H1 (cell line): Measurements from ENCODE around the gene MITF. TPM values are rescaled to one million over a fixed set of nuclear protein-coding genes. Genes with fewer than 3 reads are reported as not detected.

ENCODE experiments used
- CTCF ChIA-PET: fragments of 300-600 bp; sonication (Branson Sonifier 250); formaldehyde crosslinking; loops from one replicate; lab custom pipeline; 2021; ENCODE audit not compliant: partially characterized antibody; lab: Charles Lee
- POLR2A ChIA-PET: fragments of 300-600 bp; sonication (Branson Sonifier 250); formaldehyde crosslinking; loops from one replicate; lab custom pipeline; 2021; ENCODE audit warnings: inconsistent platforms; ENCODE audit not compliant: partially characterized antibody; lab: Charles Lee
- DNase-seq, 2 experiments: peaks; one replicate each; pipeline versions ENCODE4 v3.0.0 to v3.0.0-alpha.2; 2010 to 2022; ENCODE audit warnings: low spot score in 2 of 2, low read depth in 1 of 2, mixed read lengths in 1 of 2
- FAIRE-seq: peaks from 2 replicates; lab custom pipeline; 2011; peaks lifted over from hg19 to GRCh38; lab: Jason Lieb, UNC
- H2AFZ ChIP-seq: 2 replicates; pipeline ENCODE4 v1.8.1; 2012; ENCODE audit warnings: low read length, inconsistent platforms
- H2AK5ac ChIP-seq: 2 replicates; pipeline ENCODE4 v1.6.1; 2013; ENCODE audit warnings: low read depth, low read length
- H2BK120ac ChIP-seq: replicated peaks from 2 replicates; pipeline ENCODE3; 2013; ENCODE audit warnings: low read depth, low read length, inconsistent platforms
- H2BK12ac ChIP-seq: 2 replicates; pipeline ENCODE4 v1.6.1; 2013; ENCODE audit warnings: low read depth, low read length
- H2BK15ac ChIP-seq: 2 replicates; pipeline ENCODE4 v1.6.1; 2013; ENCODE audit warnings: low read length
- H2BK20ac ChIP-seq: 2 replicates; pipeline ENCODE4 v1.6.1; 2013; ENCODE audit warnings: low read length
- H2BK5ac ChIP-seq: 2 replicates; pipeline ENCODE4 v1.6.1; 2013; ENCODE audit warnings: low read depth, low read length
- H3K14ac ChIP-seq: 2 replicates; pipeline ENCODE4 v1.6.1; 2013; ENCODE audit warnings: inconsistent platforms; ENCODE audit not compliant: insufficient read length
- H3K18ac ChIP-seq: 2 replicates; pipeline ENCODE4 v1.6.1; 2013; ENCODE audit warnings: low read length; ENCODE audit errors: extremely low read depth
- H3K23ac ChIP-seq: 2 replicates; pipeline ENCODE4 v1.6.1; 2013; ENCODE audit warnings: inconsistent platforms; ENCODE audit not compliant: insufficient read length
- H3K23me2 ChIP-seq: 2 replicates; pipeline ENCODE4 v1.6.1; 2013; ENCODE audit warnings: low read depth, low read length
- H3K27ac ChIP-seq: 2 replicates; pipeline ENCODE4 v1.6.1; 2011; ENCODE audit warnings: low read depth, low read length, inconsistent platforms
- H3K27me3 ChIP-seq, 4 experiments: replicated peaks in 1 of 4; 1 replicate in 1 of 4; 2 replicates in 3 of 4; pipeline versions ENCODE4 v1.6.1 to v1.8.1; 2011 to 2013; ENCODE audit warnings: low read length in 3 of 4, mild to moderate bottlenecking in 3 of 4, inconsistent platforms in 2 of 4, mixed read lengths in 2 of 4, moderate library complexity in 1 of 4; ENCODE audit not compliant: control insufficient read depth in 3 of 4, insufficient read depth in 3 of 4; ENCODE audit errors: extremely low read depth in 1 of 4
- H3K36me3 ChIP-seq, 4 experiments: 2 replicates each; pipeline versions ENCODE4 v1.6.1 to v1.8.1; 2011 to 2013; ENCODE audit warnings: mild to moderate bottlenecking in 4 of 4, low read length in 3 of 4, moderate library complexity in 2 of 4, control low read depth in 1 of 4, inconsistent platforms in 1 of 4; ENCODE audit not compliant: insufficient read depth in 4 of 4, control insufficient read depth in 2 of 4
- H3K4ac ChIP-seq: replicated peaks from 2 replicates; pipeline ENCODE3; 2013; ENCODE audit warnings: low read length, low read depth, mixed read lengths, inconsistent platforms; ENCODE audit not compliant: insufficient read length
- H3K4me1 ChIP-seq, 4 experiments: replicated peaks in 1 of 4; 1 replicate in 1 of 4; 2 replicates in 3 of 4; pipeline versions ENCODE4 v1.6.1 to v1.8.1; 2011 to 2013; ENCODE audit warnings: low read length in 3 of 4, inconsistent platforms in 2 of 4, mixed read lengths in 1 of 4; ENCODE audit not compliant: insufficient read depth in 4 of 4, control insufficient read depth in 3 of 4
- H3K4me2 ChIP-seq, 2 experiments: 2 replicates each; pipeline versions ENCODE4 v1.6.1 to v1.8.1; 2011 to 2013; ENCODE audit warnings: low read depth in 2 of 2, low read length in 2 of 2, control low read depth in 1 of 2, inconsistent platforms in 1 of 2, mild to moderate bottlenecking in 1 of 2; ENCODE audit not compliant: insufficient read depth in 1 of 2
- H3K4me3 ChIP-seq, 4 experiments: fragments of 200-600, 300-600 bp in 1 of 4; sonication (generic), shearing (Covaris generic), sonication (Bioruptor Twin) in 1 of 4; 2 replicates each; pipeline versions ENCODE4 v1.5.1 to v1.8.1; 2011 to 2016; ENCODE audit warnings: low read length in 4 of 4, low read depth in 3 of 4, control low read depth in 2 of 4, inconsistent platforms in 2 of 4, mild to moderate bottlenecking in 2 of 4, mixed read lengths in 1 of 4, moderate library complexity in 1 of 4; ENCODE audit not compliant: insufficient read depth in 2 of 4; ENCODE audit errors: extremely low read depth in 1 of 4
- H3K56ac ChIP-seq: replicated peaks from 2 replicates; pipeline ENCODE3; 2013; ENCODE audit warnings: low read depth, mild to moderate bottlenecking, mixed read lengths, low read length, inconsistent platforms; ENCODE audit not compliant: insufficient read length
- H3K79me1 ChIP-seq: 2 replicates; pipeline ENCODE4 v1.6.1; 2013; ENCODE audit warnings: low read depth, low read length, control low read depth
- H3K79me2 ChIP-seq, 2 experiments: 2 replicates each; pipeline versions ENCODE4 v1.6.1 to v1.8.1; 2012 to 2013; ENCODE audit warnings: low read length in 2 of 2, mild to moderate bottlenecking in 2 of 2, inconsistent platforms in 1 of 2; ENCODE audit not compliant: insufficient read depth in 2 of 2, control insufficient read depth in 1 of 2
- H3K9ac ChIP-seq, 4 experiments: replicated peaks in 1 of 4; 1 replicate in 1 of 4; 2 replicates in 3 of 4; pipeline versions ENCODE4 v1.6.1 to v1.8.1; 2011 to 2013; ENCODE audit warnings: low read depth in 3 of 4, low read length in 3 of 4, control low read depth in 2 of 4, mild to moderate bottlenecking in 2 of 4, moderate library complexity in 2 of 4, inconsistent platforms in 1 of 4; ENCODE audit errors: extremely low read depth in 1 of 4
- H3K9me3 ChIP-seq, 2 experiments: 2 replicates each; pipeline versions ENCODE4 v1.6.1 to v1.8.1; 2012 to 2013; ENCODE audit warnings: mild to moderate bottlenecking in 2 of 2, moderate library complexity in 2 of 2, control low read depth in 1 of 2, inconsistent platforms in 1 of 2, low read depth in 1 of 2, low read length in 1 of 2, mixed read lengths in 1 of 2; ENCODE audit not compliant: insufficient read depth in 2 of 2
- H4K20me1 ChIP-seq, 2 experiments: replicated peaks in 1 of 2; 2 replicates each; pipeline versions ENCODE3 to v1.8.1; 2011 to 2013; ENCODE audit warnings: inconsistent platforms in 2 of 2, low read length in 2 of 2, mild to moderate bottlenecking in 1 of 2; ENCODE audit not compliant: insufficient read depth in 2 of 2, control insufficient read depth in 1 of 2
- H4K5ac ChIP-seq: 2 replicates; pipeline ENCODE4 v1.6.1; 2013; ENCODE audit warnings: low read length, low read depth, mixed read lengths, inconsistent platforms; ENCODE audit not compliant: insufficient read length
- H4K8ac ChIP-seq: 2 replicates; pipeline ENCODE4 v1.8.0; 2013; ENCODE audit warnings: mild to moderate bottlenecking, moderate library complexity, low read length, inconsistent platforms; ENCODE audit not compliant: insufficient read depth; ENCODE audit errors: extremely low read depth
- H4K91ac ChIP-seq: replicated peaks from 2 replicates; pipeline ENCODE3; 2013; ENCODE audit warnings: low read length, mixed read lengths, inconsistent platforms; ENCODE audit not compliant: insufficient read length
- ASH2L ChIP-seq: fragments of 200-600, 300-600 bp; sonication (generic); IDR thresholded peaks from one replicate; pipeline ENCODE4 v1.7.1; 2017; ENCODE audit warnings: low read length
- ATF3 ChIP-seq: IDR thresholded peaks from 2 replicates; pipeline ENCODE4 v1.6.1; 2011; ENCODE audit warnings: low read depth, mild to moderate bottlenecking, low read length; ENCODE audit not compliant: insufficient read depth
- BACH1 ChIP-seq: IDR thresholded peaks from 2 replicates; pipeline ENCODE4 v1.6.1; 2012; ENCODE audit warnings: low read length, improper control_type of control experiment
- BRCA1 ChIP-seq: IDR thresholded peaks from 2 replicates; pipeline ENCODE4 v1.6.1; 2012; ENCODE audit warnings: low read depth, low read length, improper control_type of control experiment
- CEBPB ChIP-seq: IDR thresholded peaks from 2 replicates; pipeline ENCODE4 v1.6.1; 2012; ENCODE audit warnings: low read depth, low read length
- CTBP2 ChIP-seq: IDR thresholded peaks from 2 replicates; pipeline ENCODE4 v1.7.0; 2011; ENCODE audit warnings: borderline replicate concordance, mild to moderate bottlenecking, moderate library complexity, mixed read lengths, low read length; ENCODE audit not compliant: insufficient read depth, insufficient read length
- EP300 ChIP-seq, 2 experiments: IDR thresholded peaks; 1 replicate in 1 of 2; 2 replicates in 1 of 2; pipeline ENCODE4 v1.6.1; 2011 to 2012; ENCODE audit warnings: low read depth in 2 of 2, low read length in 2 of 2, mild to moderate bottlenecking in 2 of 2, borderline replicate concordance in 1 of 2, inconsistent platforms in 1 of 2, moderate library complexity in 1 of 2
- GTF2F1 ChIP-seq: IDR thresholded peaks from 2 replicates; pipeline ENCODE4 v1.6.1; 2012; ENCODE audit warnings: low read depth, low read length, improper control_type of control experiment, borderline replicate concordance
- JUND ChIP-seq: IDR thresholded peaks from 2 replicates; pipeline ENCODE4 v1.6.1; 2011; ENCODE audit warnings: mild to moderate bottlenecking, improper control_type of control experiment, low read length
- POLR2A ChIP-seq, 2 experiments: IDR thresholded peaks; 1 replicate in 1 of 2; 2 replicates in 1 of 2; pipeline ENCODE4 v1.6.1; 2011; ENCODE audit warnings: low read depth in 2 of 2, low read length in 2 of 2, mild to moderate bottlenecking in 2 of 2; ENCODE audit errors: control extremely low read depth in 1 of 2
- RFX5 ChIP-seq: IDR thresholded peaks from 2 replicates; pipeline ENCODE4 v1.6.1; 2011; ENCODE audit warnings: low read depth, low read length, improper control_type of control experiment, borderline replicate concordance
- SIN3A ChIP-seq, 2 experiments: IDR thresholded peaks in 1 of 2; conservative IDR thresholded peaks in 1 of 2; 2 replicates each; pipeline ENCODE4 v1.6.1; 2011 to 2012; ENCODE audit warnings: low read length in 2 of 2, improper control_type of control experiment in 1 of 2, low read depth in 1 of 2, mild to moderate bottlenecking in 1 of 2
- SIRT6 ChIP-seq: IDR thresholded peaks from one replicate; pipeline ENCODE4 v1.7.1; 2012; ENCODE audit warnings: low read length, inconsistent platforms
- SP1 ChIP-seq: IDR thresholded peaks from 2 replicates; pipeline ENCODE4 v1.6.1; 2011; ENCODE audit warnings: low read depth, low read length
- TBP ChIP-seq: IDR thresholded peaks from 2 replicates; pipeline ENCODE4 v1.6.1; 2011; ENCODE audit warnings: low read depth, low read length, improper control_type of control experiment
- WGBS, 2 experiments: shearing (Covaris generic) in 1 of 2; methylation state at CpG; one replicate each; pipeline versions ENCODE4 v1.1.6 to v1.1.7; 2013 to 2015; ENCODE audit warnings: low lambda C conversion rate in 2 of 2, mixed read lengths in 2 of 2, inconsistent platforms in 1 of 2, low coverage in 1 of 2, missing lambda C conversion rate in 1 of 2; ENCODE audit not compliant: insufficient replicate concordance in 2 of 2, insufficient coverage in 1 of 2, insufficient read length in 1 of 2; ENCODE audit errors: extremely low coverage in 1 of 2, missing lambda C conversion rate in 1 of 2; 5-methylcytosine and 5-hydroxymethylcytosine counted together
- polyA plus RNA-seq, 7 experiments: library from polyadenylated mRNA; depleted of rRNA in 3 of 7; stranded (reverse) in 5 of 7; unstranded in 2 of 7; fragments of >200 nt in 5 of 7; fragments of 200-250 nt in 2 of 7; gene quantifications; 1 replicate in 5 of 7; 2 replicates in 1 of 7; 4 replicates in 1 of 7; pipeline versions ENCODE4 v1.2.1 to v1.2.3, GENCODE V29; 2011 to 2013; ENCODE audit warnings: missing spikeins in 2 of 7, mixed read lengths in 2 of 7
- total RNA-seq: library from RNA; stranded (reverse); fragmentation: NEBNext Ultra II Directional; extraction: Animal tissue kit (Norgen Biotek cat#: 25700); gene quantifications from 2 replicates; pipeline ENCODE4 v1.2.1, GENCODE V29; 2021

MITF gene
- total and polyA plus RNA-seq, 2 of the 8 experiments (the other 6 are each of a cell fraction or from before 2014, with no cell fraction given): 0.53 to 1.4 TPM

GRCh38 chr3:69882560-69882959 is 143.3 kb downstream of the MITF start:
- Histone ChIP-seq H2AFZ (no peak overlapping the region), H4K5ac (no peak overlapping the region), H3K79me1 (no peaks in the 10 kb centered on the region), H3K23me2 (no peaks in the 10 kb centered on the region), H2BK5ac (no peak overlapping the region), H3K4ac (no peak overlapping the region), H3K56ac (no peak overlapping the region), H3K9ac (no peak overlapping the region), H2BK20ac (no peak overlapping the region), H2AK5ac (no peak overlapping the region), H3K23ac (no peak overlapping the region), H4K20me1 (no peaks in the 10 kb centered on the region), H3K18ac (no peak overlapping the region), H3K14ac (no peak overlapping the region), H4K8ac (no peak overlapping the region), H3K27ac (no peak overlapping the region), H3K9me3 (no peaks in the 10 kb centered on the region), H3K79me2 (no peaks in the 10 kb centered on the region), H3K4me1 (no peaks in the 10 kb centered on the region), H4K91ac (no peak overlapping the region), H2BK12ac (no peak overlapping the region), H3K4me3 (no peak overlapping the region), H3K36me3 (no peaks in the 10 kb centered on the region), H3K4me2 (no peak overlapping the region), H3K27me3 (no peaks in the 10 kb centered on the region), H2BK120ac (no peak overlapping the region), H2BK15ac (no peak overlapping the region)
- 85% methylated on average over 4 of the region's 4 CpGs; no CpG with 5 or more reads in 1 of the 2 experiments for WGBS, 2 experiments
- DNase-seq (no peak), FAIRE-seq (no peak)
- POLR2A ChIA-PET: no interaction called here
- CTCF ChIA-PET: interaction anchor here (1.0 kb wide), 1 partner anchor 92 kb away, joined by 3 read pairs; no protein-coding TSS in a partner anchor
- no peak for TF ChIP-seq BACH1
- TF ChIP-seq GTF2F1: no peak
- TF ChIP-seq SP1: no peak
- no peak for TF ChIP-seq ATF3
- no peak for TF ChIP-seq JUND
- no peak for TF ChIP-seq CTBP2
- TF ChIP-seq ASH2L: no peak
- TF ChIP-seq BRCA1: no peak
- no peak for TF ChIP-seq SIN3A (conservative IDR thresholded peaks at IDR 0.05 in 1 of 2, IDR thresholded peaks at IDR 0.05 in 1 of 2; ENCODE audit: low read depth in 1 of 2, low read length in 2 of 2)
- no peak for TF ChIP-seq RFX5
- TF ChIP-seq SIRT6: no peak
- TF ChIP-seq POLR2A (IDR thresholded peaks at IDR 0.05; ENCODE audit: control extremely low read depth in 1 of 2, low read depth in 2 of 2, low read length in 2 of 2): no peak
- TF ChIP-seq CEBPB: no peak
- TF ChIP-seq EP300 (IDR thresholded peaks at IDR 0.05; ENCODE audit: borderline replicate concordance in 1 of 2, low read depth in 2 of 2, low read length in 2 of 2): no peak
- no peak for TF ChIP-seq TBP
